MM.1S (cell line): ENCODE data around the gene SYK.

ENCODE experiments used
- EZH2 ChIP-seq: fragments of 300-600 bp; sonication (generic); optimal IDR thresholded peaks from 2 replicates; pipeline ENCODE3; 2017; ENCODE audit warnings: low read depth, mild to moderate bottlenecking, antibody characterized with exemption, low read length, mixed read lengths
- EZH2phosphoT487 ChIP-seq: fragments of 300-600 bp; sonication (generic); IDR thresholded peaks from 2 replicates; pipeline ENCODE4 v1.6.1; 2018; ENCODE audit warnings: antibody characterized with exemption, low read length
- TF ChIP-seq, protein P1 (sequence below): fragments of 300-600 bp; sonication (generic); IDR thresholded peaks from 2 replicates; pipeline ENCODE4 v1.5.1; 2016; ENCODE audit warnings: antibody characterized with exemption, low read length, mixed read lengths

DNA sequence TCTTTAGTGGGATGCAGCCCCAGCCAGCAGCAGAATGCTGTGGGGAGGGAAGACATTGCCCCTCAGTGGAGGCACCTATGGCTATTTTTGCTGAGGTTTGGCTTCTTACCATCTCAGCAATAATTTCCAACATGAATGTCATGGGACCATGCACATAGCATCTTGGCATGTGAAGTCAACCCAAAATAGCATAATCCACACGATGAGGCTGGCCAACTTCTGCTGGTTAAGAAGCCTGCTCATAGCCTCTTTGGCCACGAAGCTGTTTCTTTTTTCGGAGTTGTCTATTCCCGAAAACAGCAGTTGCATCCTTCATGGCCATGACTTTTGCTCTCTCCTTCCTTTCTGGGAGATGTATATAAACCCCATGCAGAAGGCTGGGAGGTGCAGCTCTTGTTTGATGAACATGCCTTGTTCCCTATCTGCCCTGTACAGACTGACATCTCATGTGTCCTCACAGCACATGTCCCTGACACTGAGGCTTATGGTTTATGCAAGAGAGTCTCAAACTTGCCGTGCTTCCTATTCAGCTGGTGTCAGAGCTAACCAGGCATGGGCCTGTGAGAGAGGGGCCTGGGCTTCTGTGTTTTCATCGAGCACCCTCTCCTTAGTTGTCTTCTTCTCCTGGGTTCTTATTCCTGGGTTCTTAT is 45.3 kb downstream of the SYK start:
- TF ChIP-seq, protein P1, sequence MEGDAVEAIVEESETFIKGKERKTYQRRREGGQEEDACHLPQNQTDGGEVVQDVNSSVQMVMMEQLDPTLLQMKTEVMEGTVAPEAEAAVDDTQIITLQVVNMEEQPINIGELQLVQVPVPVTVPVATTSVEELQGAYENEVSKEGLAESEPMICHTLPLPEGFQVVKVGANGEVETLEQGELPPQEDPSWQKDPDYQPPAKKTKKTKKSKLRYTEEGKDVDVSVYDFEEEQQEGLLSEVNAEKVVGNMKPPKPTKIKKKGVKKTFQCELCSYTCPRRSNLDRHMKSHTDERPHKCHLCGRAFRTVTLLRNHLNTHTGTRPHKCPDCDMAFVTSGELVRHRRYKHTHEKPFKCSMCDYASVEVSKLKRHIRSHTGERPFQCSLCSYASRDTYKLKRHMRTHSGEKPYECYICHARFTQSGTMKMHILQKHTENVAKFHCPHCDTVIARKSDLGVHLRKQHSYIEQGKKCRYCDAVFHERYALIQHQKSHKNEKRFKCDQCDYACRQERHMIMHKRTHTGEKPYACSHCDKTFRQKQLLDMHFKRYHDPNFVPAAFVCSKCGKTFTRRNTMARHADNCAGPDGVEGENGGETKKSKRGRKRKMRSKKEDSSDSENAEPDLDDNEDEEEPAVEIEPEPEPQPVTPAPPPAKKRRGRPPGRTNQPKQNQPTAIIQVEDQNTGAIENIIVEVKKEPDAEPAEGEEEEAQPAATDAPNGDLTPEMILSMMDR = no peak
- TF ChIP-seq EZH2 (no peak), EZH2phosphoT487 (no peak)
